Measurements from ENCODE around the gene OSGEP.
A peak's percentile ranks its signal among the peaks of the same experiment; 100 is the strongest.

Gene OSGEP

DNA sequence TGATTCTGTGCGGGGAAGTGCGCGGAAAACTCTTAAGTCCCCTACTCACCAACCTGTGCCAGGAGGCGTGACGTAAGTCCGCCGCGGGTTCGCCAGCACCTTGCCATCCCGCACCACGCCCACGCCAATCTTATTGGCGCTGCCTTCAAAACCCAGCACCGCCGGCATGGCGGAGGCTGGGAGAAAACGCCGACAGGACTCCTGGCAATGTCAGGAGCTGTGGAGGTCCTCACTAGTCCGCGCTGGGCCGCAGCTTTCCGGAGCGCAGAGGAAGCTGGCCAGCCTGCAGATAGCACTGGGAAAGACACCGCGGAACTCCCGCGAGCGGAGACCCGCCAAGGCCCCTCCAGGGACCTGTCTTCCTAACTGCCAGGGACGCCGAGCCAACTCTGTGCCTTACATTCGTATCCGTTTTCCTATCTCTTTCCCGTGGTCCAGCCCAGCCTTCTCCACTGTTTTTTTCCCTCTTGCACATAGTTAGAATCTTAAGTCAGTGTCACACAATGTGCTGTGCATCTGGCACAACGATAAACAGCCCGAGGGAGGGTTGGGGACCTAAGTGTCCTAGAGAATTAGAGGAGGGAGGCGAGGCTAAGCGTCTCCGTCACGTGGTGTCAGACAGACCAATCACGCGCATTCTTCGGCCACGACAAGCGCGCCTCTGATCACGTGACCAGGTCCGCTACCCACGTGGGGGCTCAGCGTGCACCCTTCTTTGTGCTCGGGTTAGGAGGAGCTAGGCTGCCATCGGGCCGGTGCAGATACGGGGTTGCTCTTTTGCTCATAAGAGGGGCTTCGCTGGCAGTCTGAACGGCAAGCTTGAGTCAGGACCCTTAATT is at the start of gene OSGEP, which contains the start of gene APEX1:
Gene OSGEP, minus strand, starts transcription at position 297 of the 839 bp plus-strand sequence. Its CDS starts 129 bp downstream, at position 168.
Gene APEX1, plus strand, starts transcription at position 711 of the 839 bp plus-strand sequence. CDS start 420 bp downstream, outside the sequence.
- peak; percentile 98 for DNase-seq (ENCODE audit: low spot score)

DNA sequence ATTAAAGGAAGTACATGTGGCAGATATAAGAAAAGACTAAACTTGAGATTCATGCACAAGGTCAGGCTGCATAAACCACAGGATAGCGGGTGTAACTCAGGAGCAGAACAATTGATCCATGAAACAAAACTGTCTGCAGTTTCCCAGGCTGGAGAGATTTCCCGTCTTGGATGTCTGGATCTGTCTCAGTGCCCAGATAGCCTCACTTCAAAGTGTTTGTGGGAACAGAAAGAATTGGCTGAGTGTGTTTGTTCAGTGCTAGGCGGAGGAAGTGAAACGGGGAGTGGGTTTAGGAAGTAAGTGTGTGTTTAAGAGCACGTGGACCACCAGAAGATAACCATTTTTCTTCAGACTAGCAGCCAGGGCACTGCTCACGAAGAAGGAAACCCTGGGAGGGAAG is 49.3 kb upstream of the OSGEP start:
- DNase-seq (ENCODE audit: low spot score) = no peak

DNA sequence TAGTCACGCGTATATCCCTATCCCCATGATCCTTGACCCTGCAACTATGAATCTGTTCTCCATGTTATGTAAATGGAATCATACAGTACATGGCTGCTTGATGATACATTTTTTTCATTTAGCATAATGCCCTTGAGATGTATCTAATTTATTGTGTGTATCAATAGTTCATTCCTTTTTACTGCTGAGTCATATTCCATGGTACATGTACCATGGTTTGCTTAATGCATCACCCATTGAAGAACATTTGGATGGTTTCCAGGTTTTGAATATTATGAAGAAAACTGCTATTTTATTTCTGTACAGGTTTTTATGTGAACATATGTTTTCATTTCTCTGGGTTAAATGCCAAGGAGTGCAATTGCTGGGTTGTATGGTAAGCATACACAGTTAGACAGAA is 46.7 kb upstream of the OSGEP start:
- DNase-seq (ENCODE audit: low spot score) = no peak

DNA sequence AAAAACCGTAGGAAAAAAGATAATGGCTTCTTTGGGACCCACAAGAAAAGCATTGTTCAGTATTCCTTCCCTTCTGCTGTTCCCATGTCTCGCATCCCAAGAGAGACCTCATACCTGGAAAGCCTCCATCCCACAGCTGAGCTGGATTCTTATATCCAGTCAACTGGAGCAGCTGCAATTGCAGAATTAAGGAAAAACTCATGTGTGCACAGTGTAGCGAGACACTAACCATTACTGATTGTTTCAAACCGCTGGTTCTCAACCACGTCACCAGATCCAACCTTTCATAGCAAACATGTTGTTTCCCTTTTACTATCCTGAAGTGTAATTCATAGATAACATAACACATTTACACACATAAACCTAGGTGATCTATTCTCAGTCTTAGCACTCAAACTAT is 45.3 kb upstream of the OSGEP start:
- DNase-seq (ENCODE audit: low spot score) = no peak

DNA sequence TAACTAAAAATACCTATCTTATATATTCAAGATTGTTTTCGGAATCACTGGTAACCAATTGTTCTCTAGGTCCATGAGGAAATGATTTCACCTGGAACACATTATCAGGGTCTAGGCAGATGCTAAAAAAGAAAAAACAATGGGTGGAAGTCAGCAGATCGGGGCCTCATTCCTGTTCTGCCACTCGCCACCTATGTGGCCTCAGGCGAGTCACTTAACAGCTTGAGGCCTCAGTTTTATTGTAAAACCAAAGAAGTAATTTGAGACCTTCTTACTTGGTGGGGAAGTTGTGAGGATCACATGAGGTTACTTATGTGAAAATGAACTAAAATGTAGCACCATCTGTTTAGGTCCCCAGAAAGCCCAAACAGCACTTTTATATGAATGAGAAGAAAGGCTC is 44.5 kb upstream of the OSGEP start:
- DNase-seq (ENCODE audit: low spot score) = no peak

DNA sequence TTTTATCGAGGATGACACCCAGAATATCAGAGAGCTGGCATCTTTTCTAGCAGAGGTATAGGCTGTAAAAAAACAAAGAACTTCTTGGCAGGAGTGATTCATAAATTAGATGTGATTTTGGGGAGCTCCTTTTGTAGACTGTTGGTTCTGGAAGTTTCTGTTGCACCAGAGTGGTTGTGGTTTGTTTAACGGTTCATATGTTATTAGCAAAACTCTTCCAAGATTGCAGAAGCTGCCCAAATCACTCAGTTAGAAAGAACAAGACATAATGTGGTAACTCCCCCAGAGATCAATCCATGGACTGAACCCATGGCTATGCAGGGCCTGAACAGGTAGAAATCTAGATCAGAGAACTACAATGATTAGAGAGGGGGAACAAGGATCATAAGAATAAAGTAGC is 44.0 kb upstream of the OSGEP start:
- DNase-seq (ENCODE audit: low spot score) = no peak

DNA sequence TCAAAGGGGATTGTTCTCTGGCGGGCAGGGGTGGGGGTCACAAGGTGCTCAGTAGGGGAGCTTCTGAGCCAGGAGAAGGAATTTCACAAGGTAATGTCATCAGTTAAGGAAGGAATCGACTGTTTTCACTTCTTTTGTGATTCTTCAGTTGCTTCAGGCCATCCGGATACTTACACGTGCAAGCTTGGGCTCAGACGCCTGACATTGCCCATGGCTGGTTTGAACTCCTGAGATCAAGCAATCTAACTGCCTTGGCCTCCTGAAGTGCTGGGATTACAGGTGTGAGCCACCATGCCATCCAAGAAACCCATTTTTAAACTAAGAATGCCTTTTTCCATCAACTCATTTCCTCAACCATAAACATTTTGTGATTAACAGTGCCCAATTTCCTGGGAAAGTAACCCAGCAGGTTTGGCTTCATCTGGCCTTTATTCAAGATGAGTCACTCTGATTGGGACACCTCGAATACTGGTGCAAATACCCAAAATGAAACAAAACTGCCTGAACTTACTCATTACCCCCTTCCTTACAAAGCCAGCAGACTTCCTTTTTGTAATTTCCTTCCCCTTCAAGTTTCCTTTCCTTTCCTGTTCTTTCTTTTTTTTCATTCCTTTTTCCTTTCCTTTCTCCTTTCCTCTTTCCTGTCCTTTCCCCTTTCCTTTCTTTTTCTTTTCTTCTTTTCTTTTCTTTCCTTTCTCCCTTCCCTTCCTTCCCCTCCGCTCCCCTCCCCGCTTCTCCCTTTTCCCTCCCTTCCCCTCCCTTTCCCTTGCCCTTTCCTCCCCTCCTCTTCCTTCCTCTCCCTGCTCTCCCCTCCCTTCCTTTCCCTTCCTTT is 40.5 kb upstream of the OSGEP start:
- DNase-seq (ENCODE audit: low spot score) = no peak

DNA sequence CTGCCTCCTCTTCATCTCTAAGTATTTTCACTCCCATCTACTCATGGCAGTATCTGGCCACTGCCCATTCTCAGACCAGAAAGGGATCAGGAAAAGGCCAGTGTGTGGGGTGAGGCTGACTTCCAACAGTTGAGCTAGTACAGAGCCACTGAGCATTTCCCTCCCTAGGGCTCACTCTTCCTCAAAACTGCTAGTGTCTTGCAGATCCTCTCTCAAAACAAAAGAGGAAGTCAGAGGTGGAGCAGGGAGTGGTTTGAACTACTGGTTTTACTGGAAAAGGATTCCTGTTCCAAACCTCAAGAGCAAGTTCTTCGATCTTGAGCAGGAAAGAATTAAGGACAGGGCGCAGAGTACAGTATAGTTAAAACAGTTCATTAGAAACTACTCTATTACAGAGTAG is 39.0 kb upstream of the OSGEP start:
- DNase-seq (ENCODE audit: low spot score) = no peak

DNA sequence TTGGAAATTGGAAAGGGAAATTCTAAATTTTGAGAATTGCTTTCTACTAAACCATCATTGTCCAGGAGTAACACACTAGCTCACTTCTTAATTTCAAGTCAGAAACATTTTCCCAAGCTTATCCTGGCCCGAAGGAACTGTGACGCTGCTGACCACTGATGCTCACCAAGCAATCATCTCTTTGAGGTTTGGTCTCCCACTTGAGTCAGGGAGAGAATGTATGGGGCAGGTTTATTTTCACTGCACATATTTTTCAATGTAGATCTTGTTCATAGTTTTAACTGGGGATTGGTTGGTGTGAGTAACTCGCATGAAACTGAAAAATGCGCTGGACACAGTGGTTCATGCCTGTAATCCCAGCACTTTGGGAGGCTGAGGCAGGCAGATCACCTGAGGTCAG is 37.9 kb upstream of the OSGEP start:
- no peak for DNase-seq (ENCODE audit: low spot score)

DNA sequence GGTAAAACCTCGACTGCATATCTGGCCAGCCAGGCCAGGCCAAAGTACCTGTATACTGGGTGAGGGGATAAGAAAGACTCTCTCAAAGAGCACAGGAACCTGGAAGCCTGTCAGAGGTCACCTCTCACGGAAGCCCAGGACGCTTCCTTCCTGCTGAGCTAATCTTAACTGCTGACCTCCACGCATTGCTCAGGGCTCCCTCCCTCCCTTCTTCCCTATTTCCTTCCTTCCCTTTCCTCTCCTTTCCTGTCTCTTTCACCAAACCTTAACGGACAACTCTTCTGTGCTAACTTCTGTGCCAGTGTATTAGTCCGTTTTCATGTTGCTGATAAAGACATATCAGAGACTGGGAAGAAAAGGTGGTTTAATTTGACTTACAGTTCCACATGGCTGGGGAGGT is 36.0 kb upstream of the OSGEP start:
- DNase-seq (ENCODE audit: low spot score) = no peak

DNA sequence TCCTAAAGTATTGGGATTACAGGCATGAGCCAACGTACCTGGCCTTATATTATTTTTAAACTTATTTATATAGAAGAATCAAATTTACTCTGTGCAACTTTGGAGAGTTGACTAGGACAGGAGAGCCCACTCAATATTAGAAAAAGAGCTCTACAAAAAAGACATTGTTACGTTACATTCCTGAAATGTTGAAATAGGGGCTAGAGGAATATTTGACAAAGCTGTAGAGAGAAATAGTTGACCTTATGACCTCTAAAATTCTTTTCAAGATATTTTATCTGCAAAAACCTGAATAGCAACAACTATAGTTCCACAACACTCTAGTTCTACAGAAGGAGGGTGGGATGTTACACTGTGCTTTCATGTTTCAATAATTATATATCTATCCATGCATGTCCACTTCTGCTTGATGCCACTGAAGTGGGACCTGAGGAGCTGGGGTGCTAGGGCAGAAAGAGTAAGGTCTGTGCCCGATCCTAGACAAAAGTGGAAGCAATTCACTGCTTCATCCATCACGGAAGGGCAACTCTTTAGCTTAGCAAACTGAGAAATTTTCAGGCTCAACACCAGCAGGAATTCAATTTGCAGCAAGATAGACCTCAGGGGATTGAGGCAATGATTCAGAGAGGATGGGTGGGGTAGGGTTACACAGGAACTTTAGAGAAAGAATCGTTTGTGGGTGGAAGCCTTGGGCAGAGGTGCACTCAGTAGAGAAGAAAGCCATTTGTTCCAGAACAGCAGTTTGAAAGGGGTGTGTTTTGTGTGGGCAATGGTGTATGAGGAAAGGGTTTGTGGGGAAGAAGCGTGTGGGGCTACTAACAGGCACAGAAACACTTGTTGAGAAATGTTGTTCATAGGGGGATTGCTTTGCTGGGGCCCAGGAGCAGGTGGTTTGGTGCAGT is 34.7 kb upstream of the OSGEP start:
- peak; percentile 51 for DNase-seq (ENCODE audit: low spot score)

DNA sequence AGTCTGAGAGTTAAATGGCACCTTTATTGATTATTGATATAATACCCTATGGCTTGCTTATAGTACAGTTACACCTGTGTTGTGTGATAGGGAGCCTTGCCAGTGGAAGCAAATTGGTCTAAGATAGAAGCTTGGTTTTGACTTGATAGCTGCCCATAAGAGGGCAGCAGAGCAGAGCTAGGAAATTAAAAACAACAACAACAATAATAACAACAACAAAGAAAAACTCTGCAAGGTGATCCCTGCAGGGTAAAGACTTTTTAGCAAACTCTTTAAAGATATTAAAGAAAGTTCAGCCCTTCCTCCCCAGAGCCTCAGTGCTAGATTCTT is 32.7 kb upstream of the OSGEP start:
- DNase-seq (ENCODE audit: low spot score) = no peak

DNA sequence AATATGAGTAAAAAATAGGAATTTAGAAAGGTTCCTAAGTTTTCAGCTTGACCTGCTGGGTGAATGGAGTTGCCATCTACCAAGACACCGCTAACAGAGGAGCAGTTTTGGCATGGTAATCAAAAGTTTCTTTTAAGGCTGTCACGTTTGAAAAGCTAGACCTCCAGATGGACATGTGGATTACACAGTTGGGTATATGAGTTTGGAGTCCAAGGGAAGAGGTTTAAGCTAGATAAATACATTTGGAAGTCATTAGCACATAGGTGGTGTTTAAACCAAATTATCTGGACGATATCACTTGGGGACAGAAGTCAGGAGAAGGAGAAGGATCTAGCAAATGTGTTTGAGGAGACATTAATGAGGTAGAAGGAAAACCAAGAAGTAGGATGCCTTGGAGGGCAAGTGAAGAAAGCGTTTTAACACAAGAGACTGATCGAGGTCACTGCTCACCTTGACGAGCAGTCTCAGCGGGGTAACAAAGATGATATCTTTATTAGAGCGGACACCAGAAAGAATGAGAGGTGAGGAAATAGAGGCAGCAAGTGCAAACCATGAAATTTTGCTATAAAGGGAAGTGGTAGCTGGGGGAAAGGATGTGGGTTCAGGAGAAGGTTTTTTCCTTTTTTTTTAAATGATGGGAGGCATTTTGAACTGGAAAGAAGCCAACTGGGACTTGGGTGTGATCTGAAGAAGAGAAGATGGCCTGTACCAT is 32.2 kb upstream of the OSGEP start:
- DNase-seq (ENCODE audit: low spot score) = peak; percentile 6

DNA sequence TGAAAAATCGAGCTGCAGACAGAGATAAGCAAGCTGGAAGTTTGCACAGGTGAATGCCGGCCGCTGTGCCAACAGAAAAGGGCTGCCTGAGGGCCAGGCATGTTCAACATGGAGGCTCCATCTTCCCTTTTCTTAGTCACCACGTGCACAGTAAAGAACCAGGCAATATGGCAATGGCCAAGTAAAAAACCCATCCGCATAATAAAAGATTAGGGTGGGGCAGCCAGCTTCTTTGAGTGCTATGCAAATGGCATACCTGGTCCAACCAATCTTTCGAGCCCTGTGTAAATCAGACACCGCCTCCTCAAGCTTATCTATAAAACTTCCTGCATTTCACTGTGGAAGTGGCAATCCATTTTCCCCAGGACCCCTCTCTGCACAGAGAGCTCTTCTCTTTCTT is 31.3 kb upstream of the OSGEP start:
- no peak for DNase-seq (ENCODE audit: low spot score)

DNA sequence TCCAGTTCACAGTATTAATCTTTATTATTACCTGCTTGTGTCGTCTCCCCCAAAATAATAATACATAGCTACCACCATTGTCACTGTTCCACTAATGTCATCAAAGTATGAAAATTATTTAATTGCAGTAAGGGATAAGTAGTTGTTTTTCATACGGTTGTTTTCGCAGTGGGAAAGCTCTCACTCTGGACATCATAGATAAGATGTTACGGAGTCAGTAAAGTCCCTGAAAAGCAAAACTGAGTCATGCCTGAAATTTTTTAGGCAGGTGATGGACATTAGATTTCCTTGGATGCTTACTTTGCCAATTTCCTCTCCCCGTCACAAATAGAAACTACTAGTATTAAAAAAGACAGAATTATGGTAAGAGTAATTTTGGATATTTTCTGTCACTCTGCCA is 27.8 kb upstream of the OSGEP start:
- DNase-seq (ENCODE audit: low spot score) = no peak

DNA sequence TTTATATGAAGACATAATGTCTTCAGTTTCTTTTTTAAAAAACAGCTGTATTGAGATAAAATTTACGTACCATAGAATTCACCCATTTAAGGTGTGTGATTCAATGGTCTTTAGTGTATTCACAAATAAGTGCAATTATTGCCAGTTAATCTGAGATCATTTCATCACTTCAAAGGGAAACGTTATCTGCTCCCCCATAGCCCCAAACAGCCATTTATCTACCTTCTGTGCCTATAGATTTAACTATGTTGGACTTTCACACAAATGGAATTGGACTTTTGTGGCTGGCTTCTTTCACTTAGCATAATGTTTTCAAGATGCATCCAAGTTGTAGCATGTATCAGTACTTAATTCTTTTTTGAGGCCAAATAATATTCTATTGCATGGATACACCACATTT is 24.3 kb upstream of the OSGEP start:
- no peak for DNase-seq (ENCODE audit: low spot score)

DNA sequence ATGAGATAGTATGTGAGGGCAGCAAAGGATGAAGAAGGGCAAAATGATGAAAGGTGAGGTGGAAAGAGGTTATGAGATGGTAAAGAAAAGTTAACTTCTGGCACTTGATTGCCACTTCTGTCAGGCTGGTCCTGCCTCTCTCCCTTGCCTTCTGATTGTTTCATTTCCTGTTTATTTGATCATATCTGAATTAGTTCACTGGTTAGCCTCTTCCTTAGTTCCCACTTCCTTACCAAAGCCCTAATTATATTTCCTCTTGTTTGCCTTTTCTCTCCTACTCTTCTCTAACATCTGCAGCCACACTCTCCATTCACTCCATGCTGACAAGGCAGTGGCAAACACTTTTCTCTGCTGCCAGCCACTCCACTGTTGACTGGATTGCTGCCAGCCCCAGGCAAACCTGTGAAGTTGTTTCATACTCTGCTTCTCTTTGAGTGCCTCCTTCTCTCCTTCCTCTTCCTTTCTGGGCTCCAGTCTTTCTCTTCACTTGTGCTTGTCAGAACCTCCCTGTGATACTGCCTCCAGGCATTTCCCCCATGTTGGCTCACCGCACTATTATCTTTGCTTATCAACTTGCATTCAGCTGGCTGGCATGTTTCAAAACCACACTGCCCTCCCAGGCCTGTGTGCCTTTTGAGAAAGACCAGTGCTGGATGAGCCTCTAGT is 22.7 kb upstream of the OSGEP start:
- DNase-seq (ENCODE audit: low spot score) = peak; percentile 57

DNA sequence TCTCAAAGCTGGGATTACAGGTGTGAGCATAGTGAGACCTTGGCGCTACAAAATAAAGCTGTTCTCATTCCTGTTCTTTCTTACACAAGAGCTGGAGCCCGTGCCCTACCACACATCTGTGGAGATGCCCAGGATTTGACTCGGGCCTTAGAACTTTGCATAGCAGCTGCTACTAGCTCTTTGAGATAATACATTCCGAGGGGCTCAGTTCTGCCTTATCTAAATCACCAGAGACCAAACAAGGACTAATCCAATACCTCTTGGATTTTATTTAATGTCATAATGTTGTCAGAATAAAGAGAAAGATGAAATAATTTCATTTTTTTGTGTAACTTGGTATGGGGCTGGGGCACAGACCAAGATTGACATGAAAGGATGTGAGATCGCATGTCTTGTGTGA is 22.2 kb upstream of the OSGEP start:
- no peak for DNase-seq (ENCODE audit: low spot score)

DNA sequence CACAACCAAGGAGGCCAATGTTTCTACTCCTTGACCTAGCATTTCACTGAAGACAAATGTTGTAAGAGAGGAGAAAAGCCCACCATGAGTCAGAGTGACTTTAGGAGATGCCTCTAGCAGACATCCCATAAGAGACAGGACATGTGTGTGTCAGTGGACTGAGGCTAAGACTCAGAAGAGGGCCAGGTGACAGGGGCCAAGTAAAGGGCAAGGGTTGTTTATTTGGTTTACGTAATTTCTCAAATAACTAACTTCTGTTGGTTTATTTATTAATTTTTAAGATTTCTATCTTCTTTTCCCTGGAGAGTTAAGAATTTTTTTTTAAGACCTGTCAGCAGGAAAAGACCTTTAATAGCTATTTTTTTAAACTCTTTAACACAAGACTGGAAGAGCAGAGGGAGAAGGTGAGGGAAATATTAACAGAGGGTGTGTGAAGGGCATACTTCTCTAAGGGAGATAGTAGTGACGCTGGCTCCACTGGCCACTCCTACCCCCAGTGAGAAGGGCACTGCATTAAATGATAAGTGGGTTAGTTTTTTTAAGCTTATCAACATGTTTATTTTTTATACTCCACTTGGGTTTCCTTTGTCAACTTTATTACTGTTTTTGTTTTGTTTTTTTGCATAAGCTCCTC is 18.0 kb upstream of the OSGEP start:
- no peak for DNase-seq (ENCODE audit: low spot score)

DNA sequence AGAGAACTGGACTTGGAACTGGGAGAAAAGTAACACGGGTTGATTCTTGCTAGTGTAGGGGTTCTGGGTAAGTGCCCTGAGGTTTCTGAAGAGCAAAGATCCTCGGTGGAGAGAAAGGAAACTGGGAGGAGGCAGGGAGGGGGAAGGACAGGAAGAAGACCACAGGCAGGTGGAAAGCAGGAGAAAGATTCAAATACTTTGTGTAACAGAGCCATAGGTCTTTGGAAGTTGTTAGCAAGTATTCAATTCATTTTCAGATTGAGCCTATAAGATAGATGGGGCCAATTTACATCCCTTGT is 15.9 kb upstream of the OSGEP start:
- DNase-seq (ENCODE audit: low spot score) = no peak
